A673 (cell line): ENCODE measurements around the gene CCDC190. TPM values are rescaled to one million over a fixed set of nuclear protein-coding genes. Genes with fewer than 3 reads are reported as not detected.
"Not testable (repeated sequence)": the region's sequence is repeated elsewhere in the genome, so short reads cannot be mapped to it uniquely, and the experiment has no call there.

Experiments used
- BruUV-seq: library from RNA; stranded (reverse); fragments of 400-500 nt; replicated peaks from 2 replicates; lab custom pipeline; 2021; lab: Mats Ljungman, UMichigan
- CTCF ChIA-PET: fragments of 300-600 bp; sonication (Branson Sonifier 250); formaldehyde crosslinking; loops from one replicate; lab custom pipeline; 2022; ENCODE audit warnings: antibody characterized with exemption; lab: Charles Lee
- POLR2A ChIA-PET: fragments of 300-600 bp; sonication (Branson Sonifier 250); formaldehyde crosslinking; loops from one replicate; lab custom pipeline; 2022; ENCODE audit warnings: antibody characterized with exemption; ENCODE audit not compliant: low non-redundant PET; lab: Charles Lee
- DNase-seq: peaks from one replicate; pipeline ENCODE4 v3.0.0-alpha.2; 2015; ENCODE audit warnings: low spot score
- H3K27ac ChIP-seq: fragments of 200-600 bp; sonication (generic); 2 replicates; pipeline ENCODE4 v1.5.1; 2016; ENCODE audit warnings: mixed run types, low read depth, mild to moderate bottlenecking, mixed read lengths, antibody characterized with exemption, low read length; ENCODE audit not compliant: poor library complexity, severe bottlenecking
- H3K27me3 ChIP-seq: fragments of 200-600 bp; sonication (generic); replicated peaks from 2 replicates; pipeline ENCODE4 v1.6.1; 2017; ENCODE audit warnings: mixed run types, low read depth, mild to moderate bottlenecking, mixed read lengths, antibody characterized with exemption, low read length; ENCODE audit not compliant: insufficient read depth, poor library complexity
- H3K36me3 ChIP-seq: fragments of 200-600 bp; sonication (generic); 2 replicates; pipeline ENCODE4 v1.6.1; 2016; ENCODE audit warnings: mixed run types, mild to moderate bottlenecking, mixed read lengths, antibody characterized with exemption, low read length; ENCODE audit not compliant: insufficient read depth, poor library complexity, severe bottlenecking
- H3K4me1 ChIP-seq: fragments of 200-600 bp; sonication (generic); 2 replicates; pipeline ENCODE4 v1.6.1; 2017; ENCODE audit warnings: mixed run types, mild to moderate bottlenecking, mixed read lengths, antibody characterized with exemption, low read length; ENCODE audit not compliant: insufficient read depth, poor library complexity, severe bottlenecking
- H3K4me3 ChIP-seq: fragments of 200-600 bp; sonication (generic); 2 replicates; pipeline ENCODE4 v1.5.1; 2016; ENCODE audit warnings: low read depth, mixed run types, mild to moderate bottlenecking, mixed read lengths, low read length; ENCODE audit not compliant: poor library complexity, severe bottlenecking
- H3K9me3 ChIP-seq: fragments of 200-600 bp; sonication (generic); 2 replicates; pipeline ENCODE4 v1.6.1; 2016; ENCODE audit warnings: mixed run types, low read depth, mild to moderate bottlenecking, mixed read lengths, antibody characterized with exemption, low read length; ENCODE audit not compliant: poor library complexity, severe bottlenecking
- intact Hi-C: fragments of 100-400 bp; cut with micrococcal nuclease; formaldehyde crosslinking; loops from one replicate; pipeline ENCODE4 v1.10.0; 2022; ENCODE audit not compliant: unreplicated experiment
- total RNA-seq: library from RNA; stranded (reverse); gene quantifications from 2 replicates; pipeline ENCODE4 v1.2.3, GENCODE V29; 2021

Gene CCDC190
- total RNA-seq, 1 experiment from 2014 or later = 0.39 TPM

DNA sequence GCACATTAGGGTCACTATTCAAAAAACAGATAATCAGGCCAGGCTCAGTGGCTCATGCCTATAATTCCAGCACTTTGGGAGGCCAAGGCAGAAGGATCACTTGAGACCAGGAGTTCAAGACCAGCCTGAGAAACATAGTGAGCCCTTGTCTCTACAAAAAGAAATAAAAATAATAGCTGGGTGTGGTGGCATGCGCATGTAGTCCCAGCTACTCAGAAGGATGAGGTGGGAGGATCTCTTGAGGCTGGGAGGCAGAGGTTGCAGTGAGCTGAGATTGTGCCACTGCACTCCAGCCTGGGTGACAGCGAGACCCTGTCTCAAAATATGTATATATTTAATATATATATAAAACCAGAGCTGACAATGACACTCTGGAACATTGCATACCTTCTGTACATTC is 48.6 kb downstream of the CCDC190 start:
- intact Hi-C loops, H3K4me3 ChIP-seq, H3K4me1 ChIP-seq, DNase-seq, H3K9me3 ChIP-seq, H3K36me3 ChIP-seq, CTCF ChIA-PET, H3K27ac ChIP-seq, H3K27me3 ChIP-seq, POLR2A ChIA-PET: not testable (repeated sequence)
- TSS peak; percentile 73 for BruUV-seq

DNA sequence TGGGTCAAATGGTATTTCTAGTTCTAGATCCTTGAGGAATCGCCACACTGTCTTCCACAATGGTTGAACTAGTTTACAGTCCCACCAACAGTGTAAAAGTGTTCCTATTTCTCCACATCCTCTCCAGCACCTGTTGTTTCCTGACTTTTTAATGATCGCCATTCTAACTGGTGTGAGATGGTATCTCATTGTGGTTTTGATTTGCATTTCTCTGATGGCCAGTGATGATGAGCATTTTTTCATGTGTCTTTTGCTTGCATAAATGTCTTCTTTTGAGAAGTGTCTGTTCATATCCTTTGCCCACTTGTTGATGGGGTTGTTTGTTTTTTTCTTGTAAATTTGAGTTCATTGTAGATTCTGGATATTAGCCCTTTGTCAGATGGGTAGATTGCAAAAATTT is 53.5 kb downstream of the CCDC190 start:
- H3K9me3 ChIP-seq, BruUV-seq, POLR2A ChIA-PET, H3K4me3 ChIP-seq, H3K27me3 ChIP-seq, H3K4me1 ChIP-seq, DNase-seq, CTCF ChIA-PET, H3K27ac ChIP-seq, intact Hi-C loops: not testable (repeated sequence)
- H3K36me3 ChIP-seq = peaks cover 36% of the 10 kb centered on the region

Other genes starting within 250 kb of the CCDC190 start
- gene DDR2, start 228.7 kb downstream of the CCDC190 start, total RNA-seq = 121 and 145 TPM in 2 replicates
- 49.4 and 55.6 TPM in 2 replicates for gene HSD17B7, start 70.5 kb downstream of the CCDC190 start, total RNA-seq
- 23.8 and 24.2 TPM in 2 replicates for gene RGS4, start 208.2 kb upstream of the CCDC190 start, total RNA-seq